Retinal pigment epithelial cell (primary cell): ENCODE results near the gene AGBL4.

Source experiments
- DNase-seq: peaks from one replicate; pipeline ENCODE4 v3.0.0-alpha.2; 2010; ENCODE audit warnings: low read depth
- H3K4me3 ChIP-seq: 2 replicates; pipeline ENCODE4 v1.5.1; 2011; ENCODE audit warnings: mild to moderate bottlenecking, low read length, control low read depth, moderate library complexity
- TF ChIP-seq, protein P1 (sequence below): conservative IDR thresholded peaks from 2 replicates; pipeline ENCODE4 v1.5.1; 2011; ENCODE audit warnings: low read depth, low read length, control low read depth, inconsistent platforms

The AGBL4 gene

DNA sequence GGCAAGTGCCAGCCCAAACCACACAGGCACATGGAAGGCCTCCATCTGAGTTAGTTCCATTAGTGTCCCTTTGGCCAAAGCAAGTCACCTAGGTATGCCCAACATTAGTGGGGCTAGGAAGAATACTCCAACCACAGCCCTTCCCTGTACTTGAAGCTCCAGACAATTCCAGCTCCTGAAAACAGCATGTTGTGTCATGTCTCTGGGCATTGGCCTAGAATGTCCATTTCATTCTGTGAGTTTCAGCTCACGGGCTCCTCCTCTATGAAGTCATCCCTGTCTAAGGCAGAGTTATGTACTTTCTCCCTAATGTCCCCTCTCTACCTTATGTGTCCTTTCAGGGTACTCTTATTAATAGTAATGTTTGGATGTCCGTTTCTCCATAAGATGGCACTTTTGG, 1455.3 kb downstream of the AGBL4 start:
- no peak for DNase-seq
- TF ChIP-seq, protein P1, sequence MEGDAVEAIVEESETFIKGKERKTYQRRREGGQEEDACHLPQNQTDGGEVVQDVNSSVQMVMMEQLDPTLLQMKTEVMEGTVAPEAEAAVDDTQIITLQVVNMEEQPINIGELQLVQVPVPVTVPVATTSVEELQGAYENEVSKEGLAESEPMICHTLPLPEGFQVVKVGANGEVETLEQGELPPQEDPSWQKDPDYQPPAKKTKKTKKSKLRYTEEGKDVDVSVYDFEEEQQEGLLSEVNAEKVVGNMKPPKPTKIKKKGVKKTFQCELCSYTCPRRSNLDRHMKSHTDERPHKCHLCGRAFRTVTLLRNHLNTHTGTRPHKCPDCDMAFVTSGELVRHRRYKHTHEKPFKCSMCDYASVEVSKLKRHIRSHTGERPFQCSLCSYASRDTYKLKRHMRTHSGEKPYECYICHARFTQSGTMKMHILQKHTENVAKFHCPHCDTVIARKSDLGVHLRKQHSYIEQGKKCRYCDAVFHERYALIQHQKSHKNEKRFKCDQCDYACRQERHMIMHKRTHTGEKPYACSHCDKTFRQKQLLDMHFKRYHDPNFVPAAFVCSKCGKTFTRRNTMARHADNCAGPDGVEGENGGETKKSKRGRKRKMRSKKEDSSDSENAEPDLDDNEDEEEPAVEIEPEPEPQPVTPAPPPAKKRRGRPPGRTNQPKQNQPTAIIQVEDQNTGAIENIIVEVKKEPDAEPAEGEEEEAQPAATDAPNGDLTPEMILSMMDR = no peak
- H3K4me3 ChIP-seq = no peak overlapping the region

DNA sequence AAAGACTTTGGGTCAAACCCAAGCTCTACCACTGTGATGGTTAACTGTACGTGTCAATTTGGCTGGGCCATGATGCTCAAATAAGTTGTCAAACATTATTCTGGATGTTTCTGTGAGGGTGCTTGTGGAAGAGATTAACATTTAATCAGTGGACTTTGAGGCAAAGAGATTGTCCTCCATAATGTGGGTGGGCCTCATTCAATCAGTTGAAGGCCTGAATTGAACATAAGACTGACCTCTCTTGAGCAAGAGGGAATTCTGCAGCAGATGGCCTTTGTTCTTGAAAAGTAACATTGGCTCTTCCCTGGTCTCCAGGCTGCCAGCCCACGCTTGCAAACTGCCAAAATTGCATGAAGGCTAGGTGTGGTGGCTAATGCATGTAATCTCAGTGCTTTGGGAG, 1457.3 kb downstream of the AGBL4 start:
- TF ChIP-seq, protein P1 = no peak
- DNase-seq = no peak
- no peak overlapping the region for H3K4me3 ChIP-seq

DNA sequence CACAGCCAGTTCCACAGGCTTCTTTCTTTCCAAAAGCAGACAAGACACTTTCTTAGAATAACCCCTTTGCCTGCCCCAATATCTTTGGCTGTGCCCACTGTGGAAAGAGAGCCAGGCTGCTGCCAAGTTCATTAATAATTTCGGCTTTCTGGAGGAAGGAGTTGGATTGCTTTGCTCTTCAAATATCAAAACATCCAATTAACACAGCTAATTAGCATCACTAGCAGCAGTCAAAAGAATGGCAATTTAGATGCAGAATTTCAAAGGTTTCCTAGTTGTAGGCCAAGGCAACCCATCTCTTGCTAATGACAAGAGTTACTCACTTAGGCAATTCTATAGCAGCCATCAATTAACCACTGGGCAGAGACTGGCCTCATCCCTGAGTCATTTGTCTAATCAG, 1460.7 kb downstream of the AGBL4 start:
- H3K4me3 ChIP-seq = no peak overlapping the region
- no peak for DNase-seq
- TF ChIP-seq, protein P1 = no peak

DNA sequence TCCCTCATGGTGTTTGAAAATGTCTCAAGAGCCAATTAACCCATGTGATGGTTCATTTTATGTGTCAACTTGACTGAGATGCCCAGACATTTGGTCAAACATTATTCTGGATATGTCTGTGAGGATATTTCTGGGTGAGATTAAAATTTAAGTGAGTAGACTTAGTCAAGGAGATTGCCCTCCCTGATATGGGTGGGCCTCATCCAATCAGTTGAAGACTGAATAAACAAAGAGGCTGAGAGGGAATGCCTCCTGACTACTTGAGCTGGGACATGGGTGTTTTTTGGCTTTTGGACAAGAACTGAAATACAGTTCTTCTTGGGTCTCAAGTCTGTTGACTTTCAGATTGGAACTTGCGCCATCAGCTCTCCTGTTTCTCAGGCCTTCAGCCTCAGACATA, 1462.3 kb downstream of the AGBL4 start:
- DNase-seq = no peak
- TF ChIP-seq, protein P1 = no peak
- H3K4me3 ChIP-seq = no peak overlapping the region

DNA sequence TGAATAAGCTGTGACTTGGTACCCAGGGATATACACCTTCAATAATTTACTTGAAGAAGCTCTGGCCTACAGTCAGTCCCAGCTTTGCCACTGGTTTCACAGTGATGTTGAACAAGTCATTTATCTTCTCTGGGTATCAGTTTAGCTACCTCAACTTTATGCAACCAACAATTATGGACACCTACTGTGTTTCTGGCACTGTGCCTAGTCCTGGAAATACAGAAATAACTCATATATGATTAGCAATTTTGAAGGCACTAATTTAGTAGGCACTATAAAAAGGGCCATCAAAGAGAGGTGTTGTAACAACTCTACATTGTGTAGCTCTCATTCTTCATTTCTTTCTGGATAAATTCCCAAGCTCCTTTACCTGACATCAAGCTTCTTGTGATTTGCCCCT, 1463.2 kb downstream of the AGBL4 start:
- TF ChIP-seq, protein P1 = no peak
- H3K4me3 ChIP-seq = no peak overlapping the region
- no peak for DNase-seq

DNA sequence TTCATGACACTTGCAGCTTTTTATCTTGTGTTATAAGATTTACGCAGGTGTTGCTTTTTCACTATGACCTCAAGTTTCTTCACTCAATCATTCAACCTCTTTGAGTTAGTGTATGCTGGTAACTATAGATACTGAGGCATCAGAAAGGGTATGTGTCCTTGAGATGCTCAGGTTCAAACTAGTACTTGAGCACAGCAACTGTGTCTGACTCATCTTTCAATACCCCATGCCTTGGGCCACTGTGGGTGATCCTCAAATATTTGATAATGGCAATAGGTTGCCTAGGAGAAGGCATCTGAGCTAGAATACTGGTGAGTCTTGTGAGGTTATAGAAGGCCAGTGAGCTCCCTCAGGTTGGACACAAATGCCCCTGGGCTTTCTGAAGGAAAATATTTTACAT, 1463.6 kb downstream of the AGBL4 start:
- DNase-seq = no peak
- H3K4me3 ChIP-seq = no peak overlapping the region
- TF ChIP-seq, protein P1 = no peak

DNA sequence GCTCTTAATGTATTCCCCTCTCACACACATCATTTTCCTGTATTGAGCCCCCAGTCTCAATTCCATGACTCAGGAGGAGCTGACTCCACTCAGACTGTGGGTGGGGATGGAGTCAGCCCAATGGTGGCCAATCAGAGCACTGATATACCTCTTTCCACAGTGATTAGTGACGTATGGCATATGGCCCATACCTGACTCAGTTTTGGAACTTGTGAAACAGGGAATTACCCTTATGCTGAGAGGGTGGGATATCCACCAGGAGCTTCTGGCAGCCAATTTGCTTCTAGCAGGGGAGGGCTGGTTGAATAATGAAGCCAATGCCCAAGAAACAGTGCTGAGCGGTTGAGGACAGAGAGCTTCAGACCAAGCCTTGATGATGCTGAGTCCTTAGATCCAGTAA, 1465.4 kb downstream of the AGBL4 start:
- H3K4me3 ChIP-seq = no peak overlapping the region
- DNase-seq = no peak
- TF ChIP-seq, protein P1 = no peak
